Measurements from ENCODE around the gene ZNF185.

Gene ZNF185

GRCh38 chrX:152917656-152918579, 20.1 kb downstream of the ZNF185 start:
- Histone ChIP-seq H3K36me3 (ENCODE audit: insufficient read depth, low read length) (no peaks in the 10 kb centered on the region), H2AFZ (ENCODE audit: low read length, unreplicated experiment) (no peak overlapping the region), H3K4me3 (ENCODE audit: low read depth, low read length) (no peak overlapping the region), H3K79me2 (ENCODE audit: control insufficient read depth, insufficient read depth, low read length, unreplicated experiment) (no peaks in the 10 kb centered on the region), H3K4me1 (ENCODE audit: control insufficient read depth, insufficient read depth, low read length, unreplicated experiment) (peaks cover 9% of the 10 kb centered on the region), H3K27ac (ENCODE audit: low read depth, low read length) (no peak overlapping the region), H3K27me3 (ENCODE audit: insufficient read depth, low read length) (no peaks in the 10 kb centered on the region)

DNA sequence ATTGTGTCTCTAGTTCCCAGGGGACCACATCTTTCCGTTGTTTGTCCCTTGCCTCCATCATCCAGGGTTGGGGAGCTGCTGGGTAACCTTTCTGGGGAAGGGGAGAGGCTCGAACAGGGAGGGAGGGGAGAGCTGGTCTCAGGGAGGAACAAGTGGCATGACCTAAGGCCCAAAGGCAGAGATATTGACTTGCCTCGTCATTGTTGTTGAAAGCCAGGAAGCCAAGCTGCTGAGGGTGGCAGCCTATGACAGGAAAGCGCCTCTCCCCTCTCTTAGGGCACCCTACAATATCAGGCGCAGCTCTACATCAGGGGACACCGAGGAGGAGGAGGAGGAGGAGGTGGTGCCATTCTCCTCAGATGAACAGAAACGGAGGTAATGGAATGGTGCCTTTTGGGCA, 20.8 kb downstream of the ZNF185 start:
- Histone ChIP-seq H3K27me3 (ENCODE audit: insufficient read depth, low read length) (no peaks in the 10 kb centered on the region), H3K79me2 (ENCODE audit: control insufficient read depth, insufficient read depth, low read length, unreplicated experiment) (no peaks in the 10 kb centered on the region), H3K36me3 (ENCODE audit: insufficient read depth, low read length) (no peaks in the 10 kb centered on the region), H2AFZ (ENCODE audit: low read length, unreplicated experiment) (no peak overlapping the region), H3K27ac (ENCODE audit: low read depth, low read length) (no peak overlapping the region), H3K4me3 (ENCODE audit: low read depth, low read length) (no peak overlapping the region), H3K4me1 (ENCODE audit: control insufficient read depth, insufficient read depth, low read length, unreplicated experiment) (peaks cover 9% of the 10 kb centered on the region)

GRCh38 chrX:152923599-152923998, 25.7 kb downstream of the ZNF185 start:
- Histone ChIP-seq H3K27me3 (ENCODE audit: insufficient read depth, low read length) (no peaks in the 10 kb centered on the region), H2AFZ (ENCODE audit: low read length, unreplicated experiment) (no peak overlapping the region), H3K79me2 (ENCODE audit: control insufficient read depth, insufficient read depth, low read length, unreplicated experiment) (no peaks in the 10 kb centered on the region), H3K4me3 (ENCODE audit: low read depth, low read length) (no peak overlapping the region), H3K4me1 (ENCODE audit: control insufficient read depth, insufficient read depth, low read length, unreplicated experiment) (peaks cover 5% of the 10 kb centered on the region), H3K27ac (ENCODE audit: low read depth, low read length) (no peak overlapping the region), H3K36me3 (ENCODE audit: insufficient read depth, low read length) (no peaks in the 10 kb centered on the region)

DNA sequence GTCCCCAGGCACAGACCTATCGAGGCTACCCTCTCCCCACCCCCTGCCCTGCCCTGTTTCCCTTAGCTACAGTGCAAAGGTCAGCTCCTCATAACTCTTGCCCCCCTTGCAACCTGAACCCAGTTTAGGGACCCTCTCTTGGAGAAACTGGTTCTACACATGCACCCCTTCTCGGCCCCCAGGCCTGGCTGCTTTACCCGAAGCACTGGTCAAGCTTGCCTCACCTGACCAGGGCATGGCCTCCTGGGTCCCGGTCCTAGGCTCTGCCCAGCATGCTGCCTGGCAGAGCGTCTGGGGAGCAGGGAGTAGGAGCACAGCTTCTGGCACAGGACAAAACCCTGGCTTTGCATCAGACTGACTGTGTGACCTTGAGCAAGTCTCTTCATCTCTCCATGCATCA, 28.0 kb downstream of the ZNF185 start:
- no peaks in the 10 kb centered on the region for H3K27me3 ChIP-seq (ENCODE audit: insufficient read depth, low read length)
- no peak overlapping the region for H3K27ac ChIP-seq (ENCODE audit: low read depth, low read length)
- H2AFZ ChIP-seq (ENCODE audit: low read length, unreplicated experiment) = no peak overlapping the region
- peaks cover 5% of the 10 kb centered on the region for H3K4me1 ChIP-seq (ENCODE audit: control insufficient read depth, insufficient read depth, low read length, unreplicated experiment)
- H3K79me2 ChIP-seq (ENCODE audit: control insufficient read depth, insufficient read depth, low read length, unreplicated experiment) = no peaks in the 10 kb centered on the region
- H3K4me3 ChIP-seq (ENCODE audit: low read depth, low read length) = no peak overlapping the region
- no peaks in the 10 kb centered on the region for H3K36me3 ChIP-seq (ENCODE audit: insufficient read depth, low read length)

- Histone ChIP-seq H3K27me3 (ENCODE audit: insufficient read depth, low read length) (no peaks in the 10 kb centered on the region), H3K27ac (ENCODE audit: low read depth, low read length) (no peak overlapping the region), H3K4me3 (ENCODE audit: low read depth, low read length) (no peak overlapping the region), H2AFZ (ENCODE audit: low read length, unreplicated experiment) (no peak overlapping the region), H3K79me2 (ENCODE audit: control insufficient read depth, insufficient read depth, low read length, unreplicated experiment) (no peaks in the 10 kb centered on the region), H3K4me1 (ENCODE audit: control insufficient read depth, insufficient read depth, low read length, unreplicated experiment) (peaks cover 5% of the 10 kb centered on the region), H3K36me3 (ENCODE audit: insufficient read depth, low read length) (no peaks in the 10 kb centered on the region)
Observed at GRCh38 chrX:152926279-152926678, 28.4 kb downstream of the ZNF185 start.

DNA sequence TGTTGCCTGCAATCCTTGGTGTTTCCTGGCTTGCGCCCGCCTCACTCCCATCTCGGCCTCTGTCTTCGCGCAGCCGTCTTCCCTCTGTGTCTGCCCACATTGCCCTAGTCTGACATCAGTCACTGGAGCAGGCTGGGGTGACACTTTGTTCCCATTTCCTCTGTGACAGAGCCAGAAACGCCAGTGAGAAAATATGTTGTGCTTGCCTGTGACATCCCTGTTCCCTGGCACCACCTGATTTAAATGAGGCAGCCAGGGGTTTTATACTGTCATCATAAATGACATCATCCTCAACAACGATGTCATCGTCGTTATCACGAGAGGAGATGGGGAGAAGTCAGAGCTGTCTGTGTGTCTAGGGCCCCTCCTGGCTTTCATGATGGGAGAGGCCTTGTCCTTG, 29.1 kb downstream of the ZNF185 start:
- Histone ChIP-seq H3K27ac (ENCODE audit: low read depth, low read length) (no peak overlapping the region), H3K36me3 (ENCODE audit: insufficient read depth, low read length) (no peaks in the 10 kb centered on the region), H3K4me1 (ENCODE audit: control insufficient read depth, insufficient read depth, low read length, unreplicated experiment) (peaks cover 5% of the 10 kb centered on the region), H2AFZ (ENCODE audit: low read length, unreplicated experiment) (no peak overlapping the region), H3K4me3 (ENCODE audit: low read depth, low read length) (no peak overlapping the region), H3K27me3 (ENCODE audit: insufficient read depth, low read length) (no peaks in the 10 kb centered on the region), H3K79me2 (ENCODE audit: control insufficient read depth, insufficient read depth, low read length, unreplicated experiment) (no peaks in the 10 kb centered on the region)

DNA sequence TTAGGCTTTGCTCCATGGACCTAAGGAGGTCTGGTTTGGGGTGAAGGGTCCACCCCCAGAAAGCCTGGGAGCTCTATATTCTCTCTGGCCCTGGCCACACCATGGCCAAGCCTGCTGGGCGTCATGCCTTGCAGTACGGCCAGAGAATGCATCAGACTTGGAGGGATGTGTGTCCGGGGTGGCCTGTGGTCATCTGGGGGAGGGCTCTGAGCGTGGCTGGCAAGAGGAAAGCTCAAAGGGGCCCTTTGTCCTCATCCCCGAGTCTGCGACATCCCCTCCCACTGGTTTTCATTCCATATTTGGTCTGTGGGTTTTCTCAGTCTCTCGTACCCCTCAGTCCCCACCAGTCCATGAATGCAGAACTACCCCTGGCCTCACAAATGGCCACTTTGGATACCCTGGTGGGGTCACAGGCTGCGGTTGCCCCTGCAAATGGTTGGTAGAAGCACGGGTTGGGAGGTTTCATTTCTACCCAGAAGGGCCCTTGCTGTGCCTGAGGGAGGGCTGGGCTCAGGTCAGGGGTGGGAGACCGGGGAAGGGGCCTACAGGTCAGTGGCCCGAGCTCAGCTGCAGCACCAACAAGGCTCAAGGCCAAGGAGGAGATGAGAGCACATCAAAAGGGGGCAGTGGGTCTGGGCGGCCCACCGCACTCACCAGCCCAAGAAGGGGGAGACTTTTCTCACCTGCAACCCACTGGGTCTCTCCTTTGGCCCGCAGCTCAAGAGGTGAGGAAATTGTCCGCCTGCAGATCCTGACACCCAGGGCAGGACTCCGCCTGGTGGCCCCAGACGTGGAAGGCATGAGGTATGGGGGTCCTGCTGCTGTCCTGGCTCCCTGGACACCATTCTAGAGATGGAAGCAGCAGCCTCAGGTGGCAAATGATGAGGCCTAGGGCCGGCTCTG, 30.2 kb downstream of the ZNF185 start:
- H3K4me1 ChIP-seq (ENCODE audit: control insufficient read depth, insufficient read depth, low read length, unreplicated experiment) = peaks cover 5% of the 10 kb centered on the region
- H3K4me3 ChIP-seq (ENCODE audit: low read depth, low read length) = no peak overlapping the region
- H2AFZ ChIP-seq (ENCODE audit: low read length, unreplicated experiment) = no peak overlapping the region
- H3K27me3 ChIP-seq (ENCODE audit: insufficient read depth, low read length) = no peaks in the 10 kb centered on the region
- H3K27ac ChIP-seq (ENCODE audit: low read depth, low read length) = no peak overlapping the region
- no peaks in the 10 kb centered on the region for H3K36me3 ChIP-seq (ENCODE audit: insufficient read depth, low read length)
- H3K79me2 ChIP-seq (ENCODE audit: control insufficient read depth, insufficient read depth, low read length, unreplicated experiment) = no peaks in the 10 kb centered on the region

DNA sequence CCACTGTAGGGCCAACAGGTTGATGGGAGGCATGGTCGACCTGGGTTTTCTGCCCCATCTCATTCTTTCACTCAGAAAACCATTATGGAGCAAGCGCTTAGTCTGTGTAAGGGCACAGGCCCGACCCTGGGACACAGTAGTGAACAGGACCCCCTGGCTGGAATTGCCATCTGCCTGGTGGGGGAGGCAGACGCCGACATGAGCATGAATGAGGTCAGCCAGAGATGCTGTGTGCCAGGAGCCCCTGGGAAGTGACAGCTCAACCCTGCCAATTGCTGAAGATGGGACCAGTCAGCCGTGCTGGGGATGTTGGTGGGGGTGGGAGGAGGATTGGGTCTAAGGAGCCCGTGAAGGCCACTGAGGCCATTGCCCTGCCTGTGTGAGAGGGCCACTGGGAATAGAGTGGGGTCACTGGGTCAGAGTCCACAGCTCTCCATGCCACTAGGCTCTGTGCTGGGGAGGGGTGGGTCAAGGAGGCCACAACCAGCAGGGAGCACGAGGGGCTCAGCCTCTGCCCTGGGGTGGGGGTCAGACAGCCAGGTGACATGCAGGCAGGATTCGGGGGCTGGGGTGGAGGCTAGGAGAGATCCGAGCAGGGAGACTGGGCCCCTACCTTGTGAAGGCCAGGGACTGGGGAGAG, 31.0 kb downstream of the ZNF185 start:
- H3K36me3 ChIP-seq (ENCODE audit: insufficient read depth, low read length) = no peaks in the 10 kb centered on the region
- H2AFZ ChIP-seq (ENCODE audit: low read length, unreplicated experiment) = no peak overlapping the region
- H3K4me3 ChIP-seq (ENCODE audit: low read depth, low read length) = no peak overlapping the region
- no peaks in the 10 kb centered on the region for H3K27me3 ChIP-seq (ENCODE audit: insufficient read depth, low read length)
- peaks cover 5% of the 10 kb centered on the region for H3K4me1 ChIP-seq (ENCODE audit: control insufficient read depth, insufficient read depth, low read length, unreplicated experiment)
- H3K27ac ChIP-seq (ENCODE audit: low read depth, low read length) = no peak overlapping the region
- H3K79me2 ChIP-seq (ENCODE audit: control insufficient read depth, insufficient read depth, low read length, unreplicated experiment) = no peaks in the 10 kb centered on the region

- no peak overlapping the region for H3K27ac ChIP-seq (ENCODE audit: low read depth, low read length)
- no peaks in the 10 kb centered on the region for H3K27me3 ChIP-seq (ENCODE audit: insufficient read depth, low read length)
- no peak overlapping the region for H2AFZ ChIP-seq (ENCODE audit: low read length, unreplicated experiment)
- H3K4me3 ChIP-seq (ENCODE audit: low read depth, low read length) = no peak overlapping the region
- no peaks in the 10 kb centered on the region for H3K36me3 ChIP-seq (ENCODE audit: insufficient read depth, low read length)
- H3K79me2 ChIP-seq (ENCODE audit: control insufficient read depth, insufficient read depth, low read length, unreplicated experiment) = no peaks in the 10 kb centered on the region
- peaks cover 5% of the 10 kb centered on the region for H3K4me1 ChIP-seq (ENCODE audit: control insufficient read depth, insufficient read depth, low read length, unreplicated experiment)
Observed at GRCh38 chrX:152929898-152930297, 32.0 kb downstream of the ZNF185 start.

DNA sequence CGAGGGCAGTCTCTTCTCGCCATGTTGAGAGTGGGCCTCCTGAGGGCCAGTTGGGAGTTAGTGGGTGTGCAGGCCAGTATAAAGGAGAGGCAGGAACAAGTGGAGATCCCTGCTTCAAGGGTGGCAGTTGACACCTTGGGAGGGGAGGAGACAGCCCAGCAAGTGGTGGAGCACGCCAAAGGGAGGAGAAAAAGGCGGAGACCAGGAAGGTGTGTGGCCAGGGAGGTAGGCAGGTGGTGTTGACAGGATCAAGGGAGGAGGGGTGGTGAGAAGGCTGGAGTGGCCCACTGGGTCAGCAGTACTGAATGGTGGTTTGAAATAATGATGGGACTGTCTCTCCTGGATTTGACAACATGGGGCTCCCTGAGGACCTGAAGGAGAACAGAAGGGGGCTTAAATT, 32.6 kb downstream of the ZNF185 start:
- no peaks in the 10 kb centered on the region for H3K79me2 ChIP-seq (ENCODE audit: control insufficient read depth, insufficient read depth, low read length, unreplicated experiment)
- H3K4me3 ChIP-seq (ENCODE audit: low read depth, low read length) = no peak overlapping the region
- H3K27me3 ChIP-seq (ENCODE audit: insufficient read depth, low read length) = no peaks in the 10 kb centered on the region
- no peak overlapping the region for H3K27ac ChIP-seq (ENCODE audit: low read depth, low read length)
- no peak overlapping the region for H2AFZ ChIP-seq (ENCODE audit: low read length, unreplicated experiment)
- H3K36me3 ChIP-seq (ENCODE audit: insufficient read depth, low read length) = no peaks in the 10 kb centered on the region
- peaks cover 5% of the 10 kb centered on the region for H3K4me1 ChIP-seq (ENCODE audit: control insufficient read depth, insufficient read depth, low read length, unreplicated experiment)
